ENCODE results near the gene DNAJC18.

DNA sequence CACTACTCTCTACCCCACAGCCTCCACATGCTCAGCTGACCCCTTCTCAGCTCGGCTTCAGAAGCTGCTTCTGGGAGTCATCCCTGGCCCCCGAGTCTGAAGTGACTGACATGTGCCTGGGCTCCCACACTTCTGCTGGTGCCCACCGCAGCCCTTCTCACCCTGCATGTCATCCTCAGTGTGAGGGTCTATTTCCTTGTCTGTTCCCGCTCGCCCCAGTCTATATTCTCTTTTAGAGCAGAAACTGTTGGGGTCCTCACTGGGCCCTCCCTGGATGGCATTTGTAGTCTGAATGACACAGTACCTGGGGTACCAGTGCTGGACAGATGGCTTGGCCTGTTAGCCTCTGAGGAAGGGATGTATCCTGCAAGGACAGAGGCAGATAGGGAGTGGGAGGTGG lies 17.9 kb upstream of the DNAJC18 start:
- TF ChIP-seq, protein P1, sequence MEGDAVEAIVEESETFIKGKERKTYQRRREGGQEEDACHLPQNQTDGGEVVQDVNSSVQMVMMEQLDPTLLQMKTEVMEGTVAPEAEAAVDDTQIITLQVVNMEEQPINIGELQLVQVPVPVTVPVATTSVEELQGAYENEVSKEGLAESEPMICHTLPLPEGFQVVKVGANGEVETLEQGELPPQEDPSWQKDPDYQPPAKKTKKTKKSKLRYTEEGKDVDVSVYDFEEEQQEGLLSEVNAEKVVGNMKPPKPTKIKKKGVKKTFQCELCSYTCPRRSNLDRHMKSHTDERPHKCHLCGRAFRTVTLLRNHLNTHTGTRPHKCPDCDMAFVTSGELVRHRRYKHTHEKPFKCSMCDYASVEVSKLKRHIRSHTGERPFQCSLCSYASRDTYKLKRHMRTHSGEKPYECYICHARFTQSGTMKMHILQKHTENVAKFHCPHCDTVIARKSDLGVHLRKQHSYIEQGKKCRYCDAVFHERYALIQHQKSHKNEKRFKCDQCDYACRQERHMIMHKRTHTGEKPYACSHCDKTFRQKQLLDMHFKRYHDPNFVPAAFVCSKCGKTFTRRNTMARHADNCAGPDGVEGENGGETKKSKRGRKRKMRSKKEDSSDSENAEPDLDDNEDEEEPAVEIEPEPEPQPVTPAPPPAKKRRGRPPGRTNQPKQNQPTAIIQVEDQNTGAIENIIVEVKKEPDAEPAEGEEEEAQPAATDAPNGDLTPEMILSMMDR (conservative IDR thresholded peaks at IDR 0.05; ENCODE audit: low read length): no peak
- no peak for TF ChIP-seq EZH2phosphoT487 (IDR thresholded peaks at IDR 0.05; ENCODE audit: borderline replicate concordance)
